Esophagus muscularis mucosa (tissue), 4 donors: Measurements from ENCODE around the gene GLYATL3. TPM values are rescaled to one million over a fixed set of nuclear protein-coding genes. Genes with fewer than 3 reads are reported as not detected.

ENCODE experiments used
- DNase-seq: peaks from one replicate; pipeline ENCODE4 v3.0.0-alpha.2; 2017; ENCODE audit errors: extremely low spot score
- H3K27ac ChIP-seq, 4 donors: fragments of 200-600 bp; sonication (generic); replicated peaks in 1 of 4; 1 replicate in 3 of 4; 2 replicates in 1 of 4; pipeline ENCODE4 v1.5.1; 2016 to 2019; ENCODE audit warnings: mild to moderate bottlenecking in 1 of 4
- H3K27me3 ChIP-seq, 4 donors: fragments of 200-600 bp; sonication (generic); one replicate each; pipeline versions ENCODE4 v1.5.1 to v1.6.0; 2016 to 2019
- H3K36me3 ChIP-seq, 4 donors: fragments of 200-600 bp; sonication (generic); one replicate each; pipeline ENCODE4 v1.5.1; 2016 to 2019
- H3K4me1 ChIP-seq, 4 donors: fragments of 200-600 bp; sonication (generic); one replicate each; pipeline ENCODE4 v1.5.1; 2016 to 2019
- H3K4me3 ChIP-seq, 4 donors: fragments of 200-600 bp; sonication (generic); 1 replicate in 2 of 4; 2 replicates in 2 of 4; pipeline ENCODE4 v1.5.1; 2016 to 2019; ENCODE audit warnings: mild to moderate bottlenecking in 4 of 4, moderate library complexity in 1 of 4
- H3K9me3 ChIP-seq, 4 donors: fragments of 200-600 bp; sonication (generic); 1 replicate in 3 of 4; 2 replicates in 1 of 4; pipeline ENCODE4 v1.5.1; 2016 to 2019
- CTCF ChIP-seq, 3 experiments: fragments of 200-600 bp in 2 of 3; fragments of 450-650 bp in 1 of 3; sonication (generic) in 2 of 3; IDR thresholded peaks; one replicate each; pipeline ENCODE4 v1.5.1; 2017 to 2019; ENCODE audit warnings: antibody characterized with exemption in 3 of 3, mild to moderate bottlenecking in 2 of 3, moderate library complexity in 1 of 3
- EP300 ChIP-seq: sonication (generic); formaldehyde crosslinking; IDR thresholded peaks from one replicate; pipeline ENCODE4 v1.6.1; 2017; ENCODE audit warnings: antibody characterized with exemption
- POLR2A ChIP-seq: fragments of 450-650 bp; IDR thresholded peaks from one replicate; pipeline ENCODE4 v1.6.1; 2017; ENCODE audit warnings: antibody characterized with exemption, moderate library complexity, mild to moderate bottlenecking, low read depth
- POLR2AphosphoS5 ChIP-seq, 2 donors: sonication (generic); formaldehyde crosslinking; IDR thresholded peaks; one replicate each; pipeline ENCODE4 v1.6.1; 2017; ENCODE audit warnings: antibody characterized with exemption in 2 of 2
- WGBS: methylation state at CpG from one replicate; pipeline ENCODE4 v1.1.5; 2018; 5-methylcytosine and 5-hydroxymethylcytosine counted together
- intact Hi-C: fragments of 100-400 bp; cut with DNase I; formaldehyde crosslinking; loops from one replicate; pipeline ENCODE4 v1.15.1; 2023
- total RNA-seq, 4 donors: library from RNA; depleted of rRNA; stranded (reverse); fragments of >200 nt; gene quantifications; one replicate each; pipeline versions ENCODE4 v1.1.0 to v1.2.1, GENCODE V29; 2016

Gene GLYATL3
- total RNA-seq, 4 donors from 2014 or later: not detected

- DNase-seq: no peak
- intact Hi-C loops: no loop called here
- H3K27ac ChIP-seq: no peak overlapping the region
- no peaks in the 10 kb centered on the region for H3K27me3 ChIP-seq
- WGBS: 67% methylated on average over 1 of the region's 1 CpG
- no peaks in the 10 kb centered on the region for H3K36me3 ChIP-seq
- H3K4me1 ChIP-seq: no peaks in the 10 kb centered on the region
- no peak overlapping the region for H3K4me3 ChIP-seq
- TF ChIP-seq POLR2A (no peak), CTCF (IDR thresholded peaks at IDR 0.05) (no peak), EP300 (no peak), POLR2AphosphoS5 (IDR thresholded peaks at IDR 0.05) (no peak)
- H3K9me3 ChIP-seq: no peaks in the 10 kb centered on the region
Measured at GRCh38 chr6:49519660-49520059, 19.9 kb downstream of the GLYATL3 start.

- WGBS: 78% methylated on average over 7 of the region's 7 CpGs
- Histone ChIP-seq H3K4me1 (no peaks in the 10 kb centered on the region), H3K4me3 (no peak overlapping the region), H3K27me3 (no peaks in the 10 kb centered on the region), H3K36me3 (no peaks in the 10 kb centered on the region), H3K9me3 (no peaks in the 10 kb centered on the region), H3K27ac (no peak overlapping the region)
- no peak for TF ChIP-seq EP300
- no peak for TF ChIP-seq POLR2AphosphoS5 (IDR thresholded peaks at IDR 0.05)
- no peak for TF ChIP-seq CTCF (IDR thresholded peaks at IDR 0.05)
- no peak for TF ChIP-seq POLR2A
- intact Hi-C loops: no loop called here
- no peak for DNase-seq
Measured at GRCh38 chr6:49522710-49523593, 23.2 kb downstream of the GLYATL3 start.

GRCh38 chr6:49523901-49524300 is 24.2 kb downstream of the GLYATL3 start:
- Histone ChIP-seq H3K9me3 (no peaks in the 10 kb centered on the region), H3K36me3 (no peaks in the 10 kb centered on the region), H3K27me3 (no peaks in the 10 kb centered on the region), H3K27ac (no peak overlapping the region), H3K4me3 (no peak overlapping the region), H3K4me1 (no peaks in the 10 kb centered on the region)
- no peak for TF ChIP-seq CTCF (IDR thresholded peaks at IDR 0.05)
- no peak for TF ChIP-seq POLR2A
- TF ChIP-seq EP300: no peak
- no peak for TF ChIP-seq POLR2AphosphoS5 (IDR thresholded peaks at IDR 0.05)
- intact Hi-C loops: no loop called here
- 88% methylated on average over 1 of the region's 1 CpG for WGBS
- no peak for DNase-seq

- TF ChIP-seq POLR2A (no peak), CTCF (IDR thresholded peaks at IDR 0.05) (no peak)
- Histone ChIP-seq H3K4me3 (no peak overlapping the region), H3K36me3 (no peaks in the 10 kb centered on the region), H3K4me1 (no peaks in the 10 kb centered on the region), H3K9me3 (no peaks in the 10 kb centered on the region), H3K27ac (no peak overlapping the region), H3K27me3 (no peaks in the 10 kb centered on the region)
- intact Hi-C loops: no loop called here
- 91% methylated on average over 7 of the region's 7 CpGs for WGBS
- DNase-seq: no peak
Measured at GRCh38 chr6:49524541-49524940, 24.8 kb downstream of the GLYATL3 start.

- H3K27ac ChIP-seq: no peak overlapping the region
- intact Hi-C loops: no loop called here
- DNase-seq: no peak
- no peak overlapping the region for H3K4me3 ChIP-seq
- TF ChIP-seq CTCF (IDR thresholded peaks at IDR 0.05) (no peak), POLR2A (no peak), POLR2AphosphoS5 (IDR thresholded peaks at IDR 0.05) (no peak), EP300 (no peak)
- H3K27me3 ChIP-seq: no peaks in the 10 kb centered on the region
- no peaks in the 10 kb centered on the region for H3K9me3 ChIP-seq
- 72% methylated on average over 12 of the region's 12 CpGs for WGBS
- no peaks in the 10 kb centered on the region for H3K4me1 ChIP-seq
- no peaks in the 10 kb centered on the region for H3K36me3 ChIP-seq
Measured at GRCh38 chr6:49526598-49526997, 26.9 kb downstream of the GLYATL3 start.
